Prostate gland (tissue), 2 donors: ENCODE measurements around the gene CDH26. TPM values are rescaled to one million over a fixed set of nuclear protein-coding genes. Genes with fewer than 3 reads are reported as not detected.

ENCODE experiments used
- DNase-seq: peaks from one replicate; pipeline ENCODE4 v3.0.0-alpha.2; 2019; ENCODE audit warnings: low spot score
- H3K27ac ChIP-seq, 2 donors: fragments of 200-600 bp; sonication (generic); 2 replicates each; pipeline ENCODE4 v1.5.1; 2017 to 2019
- H3K27me3 ChIP-seq: fragments of 200-600 bp; sonication (generic); replicated peaks from 2 replicates; pipeline ENCODE4 v1.5.1; 2019; ENCODE audit not compliant: insufficient read depth
- H3K36me3 ChIP-seq, 2 donors: fragments of 200-600 bp; sonication (generic); 1 replicate in 1 of 2; 2 replicates in 1 of 2; pipeline versions ENCODE4 v1.5.1 to v1.8.1; 2017 to 2019
- H3K4me1 ChIP-seq: fragments of 200-600 bp; sonication (generic); replicated peaks from 2 replicates; pipeline ENCODE4 v1.5.1; 2019
- H3K4me3 ChIP-seq, 2 donors: fragments of 200-600 bp; sonication (generic); 2 replicates each; pipeline ENCODE4 v1.5.1; 2017 to 2019
- H3K9me3 ChIP-seq: fragments of 200-600 bp; sonication (generic); 2 replicates; pipeline ENCODE4 v1.5.1; 2017
- CTCF ChIP-seq, 4 experiments: fragments of 200-600 bp in 2 of 4; fragments of 450-650 bp in 2 of 4; sonication (generic) in 2 of 4; IDR thresholded peaks; 1 replicate in 3 of 4; 2 replicates in 1 of 4; pipeline ENCODE4 v1.5.1; 2016 to 2019; ENCODE audit warnings: antibody characterized with exemption in 4 of 4, mild to moderate bottlenecking in 2 of 4, moderate library complexity in 2 of 4
- POLR2A ChIP-seq: fragments of 450-650 bp; IDR thresholded peaks from one replicate; pipeline ENCODE4 v1.6.1; 2016; ENCODE audit warnings: antibody characterized with exemption, mild to moderate bottlenecking
- POLR2AphosphoS5 ChIP-seq: sonication (generic); formaldehyde crosslinking; IDR thresholded peaks from one replicate; pipeline ENCODE4 v1.6.1; 2017; ENCODE audit warnings: antibody characterized with exemption
- WGBS: methylation state at CpG from one replicate; pipeline ENCODE4 v1.1.5; 2018; 5-methylcytosine and 5-hydroxymethylcytosine counted together
- intact Hi-C: fragments of 100-400 bp; cut with DNase I; formaldehyde crosslinking; loops from one replicate; pipeline ENCODE4 v1.14.2; 2022
- total RNA-seq, 2 donors: library from RNA; depleted of rRNA; stranded (reverse); fragments of >200 nt; gene quantifications; one replicate each; pipeline ENCODE4 v1.1.0, GENCODE V29; 2016

The CDH26 gene
- total RNA-seq, 2 donors from 2014 or later, result 11.0 to 30.6 TPM

GRCh38 chr20:59961423-59961822 is 3.2 kb downstream of the CDH26 start:
- intact Hi-C loops, result no loop called here
- H3K4me3 ChIP-seq, result no peak overlapping the region
- no peaks in the 10 kb centered on the region for H3K4me1 ChIP-seq
- peak; percentile 34 for DNase-seq
- H3K27me3 ChIP-seq, result no peaks in the 10 kb centered on the region
- no peaks in the 10 kb centered on the region for H3K9me3 ChIP-seq
- WGBS, result 33% methylated on average over 2 of the region's 2 CpGs
- H3K36me3 ChIP-seq, result no peaks in the 10 kb centered on the region
- peak; percentile 51 for TF ChIP-seq POLR2AphosphoS5
- no peak for TF ChIP-seq POLR2A
- peak overlapping the region in 1 of 2 donors; percentile 26 for H3K27ac ChIP-seq

- 63% methylated on average over 6 of the region's 6 CpGs for WGBS
- DNase-seq, result no peak
- Histone ChIP-seq H3K27me3 (no peaks in the 10 kb centered on the region), H3K4me1 (no peaks in the 10 kb centered on the region), H3K36me3 (no peaks in the 10 kb centered on the region), H3K9me3 (no peaks in the 10 kb centered on the region), H3K4me3 (no peak overlapping the region), H3K27ac (peak overlapping the region in 1 of 2 donors; percentile 26)
- TF ChIP-seq CTCF (IDR thresholded peaks at IDR 0.05), result no peak
- TF ChIP-seq POLR2AphosphoS5, result no peak
- TF ChIP-seq POLR2A, result no peak
- intact Hi-C loops, result no loop called here
Measured at GRCh38 chr20:59962155-59962554, 3.9 kb downstream of the CDH26 start.

- H3K4me1 ChIP-seq, result peaks cover 4% of the 10 kb centered on the region
- H3K36me3 ChIP-seq, result no peaks in the 10 kb centered on the region
- H3K9me3 ChIP-seq, result no peaks in the 10 kb centered on the region
- H3K4me3 ChIP-seq, result no peak overlapping the region
- WGBS, result 88% methylated on average over 3 of the region's 3 CpGs
- DNase-seq, result no peak
- intact Hi-C loops, result no loop called here
- no peaks in the 10 kb centered on the region for H3K27me3 ChIP-seq
- TF ChIP-seq POLR2AphosphoS5 (no peak), CTCF (IDR thresholded peaks at IDR 0.05) (no peak), POLR2A (no peak)
- H3K27ac ChIP-seq, result no peak overlapping the region
Measured at GRCh38 chr20:59966428-59966827, 8.2 kb downstream of the CDH26 start.

DNA sequence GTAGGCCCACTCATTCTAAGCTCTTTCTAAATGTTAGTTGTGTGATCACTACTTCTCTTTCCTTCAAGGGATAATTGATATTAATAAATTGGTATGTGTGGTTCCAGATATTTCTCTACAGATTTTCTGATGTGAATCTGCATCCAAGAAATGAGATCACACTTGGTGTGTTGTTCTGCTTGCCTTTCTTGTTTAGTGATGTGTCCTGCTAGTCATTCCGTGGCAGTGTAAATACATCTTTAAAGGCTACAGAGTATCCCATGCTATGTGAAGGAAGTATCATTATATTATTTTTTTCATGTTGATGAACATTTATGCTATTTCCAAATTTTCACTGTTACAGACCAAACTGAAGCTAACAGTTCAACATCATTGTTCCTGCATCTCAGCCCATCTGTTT is 13.2 kb downstream of the CDH26 start:
- TF ChIP-seq POLR2A (no peak), POLR2AphosphoS5 (no peak), CTCF (IDR thresholded peaks at IDR 0.05) (no peak)
- Histone ChIP-seq H3K4me1 (peaks cover 4% of the 10 kb centered on the region), H3K36me3 (no peaks in the 10 kb centered on the region), H3K27ac (peak overlapping the region; percentile 39 to 45), H3K9me3 (no peaks in the 10 kb centered on the region), H3K4me3 (no peak overlapping the region), H3K27me3 (no peaks in the 10 kb centered on the region)
- no peak for DNase-seq
- intact Hi-C loops, result no loop called here
- WGBS, result 62% methylated on average over 1 of the region's 1 CpG

GRCh38 chr20:59972037-59972801 is 14.0 kb downstream of the CDH26 start:
- Histone ChIP-seq H3K27ac (peak overlapping the region; percentile 39 to 45), H3K27me3 (no peaks in the 10 kb centered on the region), H3K9me3 (no peaks in the 10 kb centered on the region), H3K36me3 (no peaks in the 10 kb centered on the region), H3K4me3 (no peak overlapping the region), H3K4me1 (peaks cover 4% of the 10 kb centered on the region)
- TF ChIP-seq POLR2A (no peak), POLR2AphosphoS5 (peak; percentile 77), CTCF (IDR thresholded peaks at IDR 0.05) (no peak)
- intact Hi-C loops, result no loop called here
- DNase-seq, result peak; percentile 76
- 52% methylated on average over 12 of the region's 12 CpGs for WGBS
